K562 (cell line): ENCODE measurements around the gene TERT. TPM values are rescaled to one million over a fixed set of nuclear protein-coding genes. Genes with fewer than 3 reads are reported as not detected.

ENCODE experiments used
- AFF4 ChIP-seq: sonication (generic); formaldehyde crosslinking; IDR thresholded peaks from 2 replicates; pipeline ENCODE4 v1.8.0; 2023; ENCODE audit warnings: mild to moderate bottlenecking, missing genetic modification reagents
- BMI1 ChIP-seq: fragments of 150-350 bp; IDR thresholded peaks from 2 replicates; pipeline ENCODE4 v1.6.1; 2014; ENCODE audit warnings: low read length
- DACH1 ChIP-seq: fragments of 450-650 bp; IDR thresholded peaks from 2 replicates; pipeline ENCODE4 v1.6.1; 2018; ENCODE audit not compliant: partially characterized antibody
- L3MBTL2 ChIP-seq: fragments of 450-650 bp; IDR thresholded peaks from 2 replicates; pipeline ENCODE4 v1.6.1; 2016; ENCODE audit warnings: mild to moderate bottlenecking, moderate library complexity
- PBX2 ChIP-seq, 2 experiments: IDR thresholded peaks in 1 of 2; conservative IDR thresholded peaks in 1 of 2; 2 replicates each; pipeline ENCODE4 v1.6.1; 2016; ENCODE audit warnings: low read depth in 2 of 2, mild to moderate bottlenecking in 1 of 2, missing compliant biosample characterization in 1 of 2, missing genetic modification characterization in 1 of 2, moderate library complexity in 1 of 2
- SAP30 ChIP-seq: fragments of 200-600 bp; sonication (generic); IDR thresholded peaks from 2 replicates; pipeline ENCODE4 v1.6.1; 2012; ENCODE audit warnings: borderline replicate concordance, low read depth, mild to moderate bottlenecking, moderate library complexity, low read length, control low read depth, inconsistent platforms; ENCODE audit not compliant: insufficient read depth, poor library complexity, severe bottlenecking
- SRSF9 ChIP-seq: fragments of 200-400 bp; formaldehyde crosslinking; IDR thresholded peaks from 2 replicates; pipeline ENCODE4 v1.6.1; 2017; ENCODE audit warnings: low read depth, low read length, borderline replicate concordance
- TCFL5 ChIP-seq: fragments of 250-450 bp; sonication (Bioruptor Pico); conservative IDR thresholded peaks from 2 replicates; pipeline ENCODE4 v1.6.1; 2021; ENCODE audit warnings: mild to moderate bottlenecking, moderate library complexity, matching md5 sums
- ZBTB7A ChIP-seq: IDR thresholded peaks from 2 replicates; pipeline ENCODE4 v1.6.1; 2011; ENCODE audit warnings: low read depth, mild to moderate bottlenecking, low read length, moderate library complexity, borderline replicate concordance; ENCODE audit not compliant: control insufficient read depth
- ZNF589 ChIP-seq: fragments of 200-800 bp; sonication (Bioruptor generic); IDR thresholded peaks from 2 replicates; pipeline ENCODE4 v1.6.1; 2016; ENCODE audit warnings: low read depth, missing genetic modification characterization, missing compliant biosample characterization
- polyA plus RNA-seq, 8 experiments: library from polyadenylated mRNA; depleted of rRNA in 4 of 8; stranded (reverse) in 5 of 8; unstranded in 3 of 8; fragments of >200 nt; fragmentation: Nextera tagmentation in 2 of 8; fragmentation: Illumina TruSeq in 1 of 8; extraction: Ambion mirVana in 2 of 8; extraction: Trizol in 1 of 8; gene quantifications; 2 replicates each; pipeline versions ENCODE4 v1.2.1 to v1.2.3, GENCODE V29; 2011 to 2014; ENCODE audit warnings: inconsistent platforms in 1 of 8, missing spikeins in 1 of 8
- total RNA-seq, 7 experiments: library from RNA; depleted of rRNA in 6 of 7; stranded (reverse); fragments of >200 nt in 6 of 7; fragmentation: Illumina TruSeq in 2 of 7; extraction: Trizol in 2 of 7; gene quantifications; 2 replicates each; pipeline versions ENCODE4 v1.2.1 to v1.2.3, GENCODE V29; 2011 to 2021; ENCODE audit warnings: low replicate concordance in 1 of 7
- TF ChIP-seq, protein P1 (sequence below): fragments of 450-650 bp; IDR thresholded peaks from 2 replicates; pipeline ENCODE4 v1.6.1; 2017; ENCODE audit warnings: antibody characterized with exemption, mild to moderate bottlenecking

The TERT gene
- total and polyA plus RNA-seq, 9 of the 15 experiments (the other 6 are each of a cell fraction or from before 2014, with no cell fraction given): 0.08 to 4.5 (median 0.98) TPM; not detected in 1

DNA sequence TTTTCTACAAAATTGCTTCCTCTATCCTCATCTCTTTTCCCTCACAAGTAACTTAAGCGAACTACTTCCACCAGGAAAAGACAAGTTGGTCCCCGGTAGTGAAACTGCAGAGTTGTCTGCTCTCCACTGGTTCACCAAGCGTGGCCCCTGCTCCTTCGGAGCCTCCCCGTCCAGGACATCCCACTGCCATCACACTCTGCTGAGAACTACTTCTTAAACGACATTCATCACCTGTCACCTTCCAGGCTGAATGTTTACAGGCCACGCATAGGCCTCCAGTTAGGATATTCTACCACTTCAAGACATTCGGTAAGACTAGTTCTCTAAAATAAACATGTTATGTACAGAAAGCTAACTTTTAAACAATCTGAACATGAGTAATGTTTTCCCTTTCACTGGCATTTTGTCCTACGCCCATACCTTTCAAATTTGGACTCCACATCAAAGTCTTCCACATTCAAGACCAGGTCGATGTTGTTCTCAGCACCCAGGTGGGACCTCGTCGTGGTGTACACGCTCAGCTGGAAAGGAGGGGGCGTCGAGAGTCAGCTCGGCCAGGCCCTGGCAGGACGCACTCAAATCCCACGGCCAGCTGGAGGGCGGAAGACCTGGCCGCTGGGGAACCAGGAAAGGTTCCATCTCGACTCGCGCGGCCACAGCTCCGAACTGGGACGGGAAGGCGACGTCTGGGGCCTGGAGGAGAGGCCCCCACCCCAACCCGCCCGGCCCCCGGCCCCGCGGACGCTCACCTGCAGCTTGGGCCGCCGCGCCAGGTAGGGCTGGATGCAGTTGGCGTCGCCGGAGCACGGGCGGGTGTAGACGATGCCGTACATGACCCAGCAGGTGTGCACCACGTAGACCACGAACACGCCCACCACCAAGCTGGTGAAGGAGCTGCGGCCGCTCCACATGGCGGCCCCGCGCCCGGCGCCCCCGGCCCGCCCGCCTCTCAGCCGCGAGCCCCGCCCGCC, 49.3 kb upstream of the TERT start (continued):
- TF ChIP-seq AFF4 (CRISPR knock-in tag) (0 out of 2 replicates have a peak, but pooled peaks have one; percentile 29), ZBTB7A (no peak), SAP30 (peak; percentile 41), PBX2 (CRISPR knock-in tag; IDR thresholded peaks at IDR 0.05; ENCODE audit: low read depth) (no peak), PBX2 (tag; conservative IDR thresholded peaks at IDR 0.05; ENCODE audit: low read depth) (peak; percentile 26; the same call in 1 of the 2 replicates), ZNF589 (CRISPR knock-in tag) (no peak), DACH1 (peak; percentile 29), L3MBTL2 (peak; percentile 36; the same call in 1 of the 2 replicates), BMI1 (no peak), SRSF9 (no peak), TCFL5 (CRISPR knock-in tag) (no peak)
- TF ChIP-seq, protein P1, sequence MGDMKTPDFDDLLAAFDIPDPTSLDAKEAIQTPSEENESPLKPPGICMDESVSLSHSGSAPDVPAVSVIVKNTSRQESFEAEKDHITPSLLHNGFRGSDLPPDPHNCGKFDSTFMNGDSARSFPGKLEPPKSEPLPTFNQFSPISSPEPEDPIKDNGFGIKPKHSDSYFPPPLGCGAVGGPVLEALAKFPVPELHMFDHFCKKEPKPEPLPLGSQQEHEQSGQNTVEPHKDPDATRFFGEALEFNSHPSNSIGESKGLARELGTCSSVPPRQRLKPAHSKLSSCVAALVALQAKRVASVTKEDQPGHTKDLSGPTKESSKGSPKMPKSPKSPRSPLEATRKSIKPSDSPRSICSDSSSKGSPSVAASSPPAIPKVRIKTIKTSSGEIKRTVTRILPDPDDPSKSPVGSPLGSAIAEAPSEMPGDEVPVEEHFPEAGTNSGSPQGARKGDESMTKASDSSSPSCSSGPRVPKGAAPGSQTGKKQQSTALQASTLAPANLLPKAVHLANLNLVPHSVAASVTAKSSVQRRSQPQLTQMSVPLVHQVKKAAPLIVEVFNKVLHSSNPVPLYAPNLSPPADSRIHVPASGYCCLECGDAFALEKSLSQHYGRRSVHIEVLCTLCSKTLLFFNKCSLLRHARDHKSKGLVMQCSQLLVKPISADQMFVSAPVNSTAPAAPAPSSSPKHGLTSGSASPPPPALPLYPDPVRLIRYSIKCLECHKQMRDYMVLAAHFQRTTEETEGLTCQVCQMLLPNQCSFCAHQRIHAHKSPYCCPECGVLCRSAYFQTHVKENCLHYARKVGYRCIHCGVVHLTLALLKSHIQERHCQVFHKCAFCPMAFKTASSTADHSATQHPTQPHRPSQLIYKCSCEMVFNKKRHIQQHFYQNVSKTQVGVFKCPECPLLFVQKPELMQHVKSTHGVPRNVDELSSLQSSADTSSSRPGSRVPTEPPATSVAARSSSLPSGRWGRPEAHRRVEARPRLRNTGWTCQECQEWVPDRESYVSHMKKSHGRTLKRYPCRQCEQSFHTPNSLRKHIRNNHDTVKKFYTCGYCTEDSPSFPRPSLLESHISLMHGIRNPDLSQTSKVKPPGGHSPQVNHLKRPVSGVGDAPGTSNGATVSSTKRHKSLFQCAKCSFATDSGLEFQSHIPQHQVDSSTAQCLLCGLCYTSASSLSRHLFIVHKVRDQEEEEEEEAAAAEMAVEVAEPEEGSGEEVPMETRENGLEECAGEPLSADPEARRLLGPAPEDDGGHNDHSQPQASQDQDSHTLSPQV: no peak
